ENCODE results near the gene WBP1. TPM values are rescaled to one million over a fixed set of nuclear protein-coding genes. Genes with fewer than 3 reads are reported as not detected.

The WBP1 gene
- total RNA-seq, 1 experiment from 2014 or later: 37.9 TPM

DNA sequence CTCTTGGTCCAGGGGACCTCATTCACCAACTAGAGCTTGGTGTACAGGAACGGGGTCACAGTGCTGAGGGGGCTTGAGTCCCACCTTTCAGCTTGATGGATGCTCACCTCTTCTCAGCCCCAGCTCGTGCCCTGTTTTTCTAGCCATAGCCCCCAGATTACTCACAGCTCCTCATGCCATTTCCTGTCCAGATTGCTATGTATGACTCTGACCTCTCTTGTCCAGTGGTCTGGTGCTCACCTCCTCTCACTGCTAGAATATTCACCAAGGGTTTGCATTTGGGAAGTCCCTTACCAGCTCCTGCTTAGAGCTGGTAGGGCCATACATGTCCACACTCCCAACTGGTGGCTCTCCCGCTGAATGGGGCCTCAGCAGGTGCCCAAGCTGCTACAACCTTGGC lies 35.3 kb downstream of the WBP1 start:
- Histone ChIP-seq H3K4me1 (ENCODE audit: insufficient read depth, low read length, poor library complexity, severe bottlenecking) (peaks cover 5% of the 10 kb centered on the region), H3K9me3 (ENCODE audit: low read depth, low read length, poor library complexity, severe bottlenecking) (no peaks in the 10 kb centered on the region), H3K4me3 (ENCODE audit: low read depth, low read length, poor library complexity, severe bottlenecking) (no peak overlapping the region), H3K36me3 (ENCODE audit: insufficient read depth, low read length, poor library complexity, severe bottlenecking) (peaks cover 27% of the 10 kb centered on the region), H3K27me3 (replicated peaks; ENCODE audit: insufficient read depth, low read depth, low read length, poor library complexity) (peaks cover 11% of the 10 kb centered on the region), H3K27ac (ENCODE audit: low read depth, low read length, poor library complexity, severe bottlenecking) (no peak overlapping the region)
- CTCF ChIA-PET: interaction anchor here (0.6 kb wide), 1 partner anchor 11 kb away, joined by 5 read pairs; the partner anchor contains the start of genes CCDC142 and TTC31
- intact Hi-C loops (cut with micrococcal nuclease; ENCODE audit: unreplicated experiment): no loop called here
- no peak for TF ChIP-seq EZH2 (IDR thresholded peaks at IDR 0.05; ENCODE audit: borderline replicate concordance, low read depth, low read length, poor library complexity, severe bottlenecking)
- TF ChIP-seq, protein P1, sequence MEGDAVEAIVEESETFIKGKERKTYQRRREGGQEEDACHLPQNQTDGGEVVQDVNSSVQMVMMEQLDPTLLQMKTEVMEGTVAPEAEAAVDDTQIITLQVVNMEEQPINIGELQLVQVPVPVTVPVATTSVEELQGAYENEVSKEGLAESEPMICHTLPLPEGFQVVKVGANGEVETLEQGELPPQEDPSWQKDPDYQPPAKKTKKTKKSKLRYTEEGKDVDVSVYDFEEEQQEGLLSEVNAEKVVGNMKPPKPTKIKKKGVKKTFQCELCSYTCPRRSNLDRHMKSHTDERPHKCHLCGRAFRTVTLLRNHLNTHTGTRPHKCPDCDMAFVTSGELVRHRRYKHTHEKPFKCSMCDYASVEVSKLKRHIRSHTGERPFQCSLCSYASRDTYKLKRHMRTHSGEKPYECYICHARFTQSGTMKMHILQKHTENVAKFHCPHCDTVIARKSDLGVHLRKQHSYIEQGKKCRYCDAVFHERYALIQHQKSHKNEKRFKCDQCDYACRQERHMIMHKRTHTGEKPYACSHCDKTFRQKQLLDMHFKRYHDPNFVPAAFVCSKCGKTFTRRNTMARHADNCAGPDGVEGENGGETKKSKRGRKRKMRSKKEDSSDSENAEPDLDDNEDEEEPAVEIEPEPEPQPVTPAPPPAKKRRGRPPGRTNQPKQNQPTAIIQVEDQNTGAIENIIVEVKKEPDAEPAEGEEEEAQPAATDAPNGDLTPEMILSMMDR (conservative IDR thresholded peaks at IDR 0.05; ENCODE audit: low read depth, low read length): no peak
- POLR2A ChIA-PET (ENCODE audit: low non-redundant PET): no interaction called here
- no TSS peak for BruUV-seq (replicated peaks)
- DNase-seq (ENCODE audit: low spot score): no peak

DNA sequence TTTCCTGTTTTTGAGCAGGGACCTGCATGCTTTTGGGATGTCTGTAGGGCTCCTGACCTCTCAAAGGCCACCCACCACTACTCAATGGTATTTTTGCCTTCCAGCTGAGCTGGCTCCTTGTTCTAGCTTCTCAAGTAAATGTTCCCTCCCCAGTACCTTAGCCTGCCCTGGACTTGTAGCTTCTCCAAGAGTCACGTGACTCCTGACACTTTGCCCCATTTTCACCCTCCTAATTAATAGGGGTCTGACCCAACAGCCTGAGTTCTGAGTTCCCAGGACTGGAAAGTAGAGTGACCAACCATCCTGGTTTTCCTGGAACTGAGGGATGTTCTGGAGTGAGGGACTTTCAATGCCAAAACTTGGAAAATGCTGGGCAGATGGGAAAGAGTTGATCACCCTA lies 37.2 kb downstream of the WBP1 start:
- Histone ChIP-seq H3K4me1 (ENCODE audit: insufficient read depth, low read length, poor library complexity, severe bottlenecking) (peaks cover 5% of the 10 kb centered on the region), H3K9me3 (ENCODE audit: low read depth, low read length, poor library complexity, severe bottlenecking) (no peaks in the 10 kb centered on the region), H3K27ac (ENCODE audit: low read depth, low read length, poor library complexity, severe bottlenecking) (no peak overlapping the region), H3K4me3 (ENCODE audit: low read depth, low read length, poor library complexity, severe bottlenecking) (no peak overlapping the region), H3K27me3 (replicated peaks; ENCODE audit: insufficient read depth, low read depth, low read length, poor library complexity) (peaks cover 30% of the 10 kb centered on the region), H3K36me3 (ENCODE audit: insufficient read depth, low read length, poor library complexity, severe bottlenecking) (peaks cover 24% of the 10 kb centered on the region)
- no peak for TF ChIP-seq EZH2 (IDR thresholded peaks at IDR 0.05; ENCODE audit: borderline replicate concordance, low read depth, low read length, poor library complexity, severe bottlenecking)
- TF ChIP-seq, protein P1 (conservative IDR thresholded peaks at IDR 0.05; ENCODE audit: low read depth, low read length): no peak
- DNase-seq (ENCODE audit: low spot score): no peak
- intact Hi-C loops (cut with micrococcal nuclease; ENCODE audit: unreplicated experiment): no loop called here
- POLR2A ChIA-PET (ENCODE audit: low non-redundant PET): interaction anchor here (0.6 kb wide), 1 partner anchor 873 kb away, joined by 3 read pairs; no protein-coding TSS in a partner anchor
- CTCF ChIA-PET: no interaction called here
- no TSS peak for BruUV-seq (replicated peaks)

DNA sequence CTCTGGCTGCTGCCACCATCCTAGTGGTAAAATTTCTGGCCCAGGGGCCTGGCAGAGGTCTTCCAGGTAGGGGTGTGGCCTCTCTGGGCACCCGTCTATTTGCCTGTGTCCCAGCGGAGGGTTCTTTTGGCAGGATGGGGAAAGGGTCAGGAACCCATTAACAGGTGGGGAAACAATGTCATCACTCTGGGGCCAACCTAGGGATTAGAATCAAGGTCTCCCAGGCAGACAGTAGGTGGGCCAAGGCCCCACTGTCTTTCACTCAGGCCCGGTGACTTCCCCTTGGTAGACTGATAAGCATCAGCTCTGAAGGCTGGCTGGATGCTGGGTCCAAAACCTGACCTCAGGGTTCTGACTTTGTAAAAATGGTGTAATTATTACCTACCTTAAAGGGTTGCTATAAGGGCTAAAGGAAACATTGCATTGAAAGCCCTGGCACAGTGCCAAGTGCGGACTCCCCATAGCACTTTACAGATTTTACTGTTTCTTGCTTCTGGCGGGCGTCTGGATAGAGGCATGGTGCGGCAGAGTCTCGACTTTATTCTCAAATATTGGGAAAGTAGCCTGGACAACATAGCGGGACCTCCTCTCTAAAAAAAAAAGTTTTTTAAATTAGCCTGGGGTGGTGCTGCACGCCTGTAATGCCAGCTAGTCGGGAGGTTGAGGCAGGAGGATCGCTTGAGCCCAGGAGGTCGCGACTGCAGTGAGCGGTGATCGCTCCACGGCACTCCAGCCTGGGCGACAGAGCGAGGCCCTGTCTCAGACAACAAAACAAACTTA lies 38.9 kb downstream of the WBP1 start:
- intact Hi-C loops (cut with micrococcal nuclease; ENCODE audit: unreplicated experiment): no loop called here
- Histone ChIP-seq H3K27me3 (replicated peaks; ENCODE audit: insufficient read depth, low read depth, low read length, poor library complexity) (peaks cover 31% of the 10 kb centered on the region), H3K4me1 (ENCODE audit: insufficient read depth, low read length, poor library complexity, severe bottlenecking) (peaks cover 5% of the 10 kb centered on the region), H3K9me3 (ENCODE audit: low read depth, low read length, poor library complexity, severe bottlenecking) (no peaks in the 10 kb centered on the region), H3K36me3 (ENCODE audit: insufficient read depth, low read length, poor library complexity, severe bottlenecking) (peaks cover 9% of the 10 kb centered on the region), H3K27ac (ENCODE audit: low read depth, low read length, poor library complexity, severe bottlenecking) (no peak overlapping the region), H3K4me3 (ENCODE audit: low read depth, low read length, poor library complexity, severe bottlenecking) (no peak overlapping the region)
- DNase-seq (ENCODE audit: low spot score): no peak
- TF ChIP-seq, protein P1 (conservative IDR thresholded peaks at IDR 0.05; ENCODE audit: low read depth, low read length): no peak
- no peak for TF ChIP-seq EZH2 (IDR thresholded peaks at IDR 0.05; ENCODE audit: borderline replicate concordance, low read depth, low read length, poor library complexity, severe bottlenecking)
- ChIA-PET POLR2A (ENCODE audit: low non-redundant PET) (no interaction called here), CTCF (interaction anchor here (0.5 kb wide), 1 partner anchor 45 kb away, joined by 5 read pairs; no protein-coding TSS in a partner anchor)
- no TSS peak for BruUV-seq (replicated peaks)

Data from A673 (cell line).